H4 (cell line): ENCODE data around the gene TNFRSF1B. TPM values are rescaled to one million over a fixed set of nuclear protein-coding genes. Genes with fewer than 3 reads are reported as not detected.

Source experiments
- DNase-seq: peaks from one replicate; pipeline ENCODE4 v3.0.0-alpha.2; 2015; ENCODE audit warnings: low spot score
- total RNA-seq: library from RNA; depleted of rRNA; stranded (reverse); fragments of >200 nt; shearing (Covaris generic); gene quantifications from 2 replicates; pipeline ENCODE4 v1.2.3, GENCODE V29; 2014

TNFRSF1B gene
- total RNA-seq, 1 experiment from 2014 or later: 0.93 TPM

DNA sequence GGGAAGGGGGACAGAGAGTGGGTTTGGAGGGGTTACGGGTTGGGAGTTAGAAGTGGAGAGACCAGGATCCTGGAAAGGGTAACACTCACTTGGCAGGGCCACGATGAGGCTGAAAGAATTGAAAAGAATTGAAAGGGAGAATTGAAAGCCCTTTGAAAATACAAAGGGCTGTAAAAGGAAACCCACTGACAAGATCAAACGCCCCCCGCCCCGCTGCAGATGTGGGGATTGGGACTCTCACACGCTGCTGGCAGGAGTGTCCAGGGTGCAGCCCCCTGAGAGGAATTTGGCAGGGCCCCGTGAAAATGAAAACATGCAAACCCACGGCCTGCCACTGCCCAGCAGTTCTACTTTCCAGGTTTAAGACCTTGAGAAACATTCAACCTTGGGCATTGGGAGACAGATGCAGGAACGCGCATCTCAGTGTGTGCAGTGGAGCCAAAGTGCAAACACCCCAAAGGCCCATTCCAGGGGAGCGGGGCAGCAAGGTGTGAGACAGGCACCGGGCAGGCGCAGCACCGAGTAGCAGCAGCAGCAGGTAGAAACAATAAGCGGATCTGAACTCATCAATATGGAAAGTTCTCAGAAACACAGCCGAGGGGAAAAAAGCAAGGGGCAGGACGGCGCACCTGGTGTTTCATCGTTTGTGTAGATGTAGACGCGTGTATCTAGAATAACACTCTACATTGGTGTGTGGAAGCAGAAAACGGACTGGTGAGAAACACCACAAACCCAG lies 8.3 kb upstream of the TNFRSF1B start:
- DNase-seq: no peak

DNA sequence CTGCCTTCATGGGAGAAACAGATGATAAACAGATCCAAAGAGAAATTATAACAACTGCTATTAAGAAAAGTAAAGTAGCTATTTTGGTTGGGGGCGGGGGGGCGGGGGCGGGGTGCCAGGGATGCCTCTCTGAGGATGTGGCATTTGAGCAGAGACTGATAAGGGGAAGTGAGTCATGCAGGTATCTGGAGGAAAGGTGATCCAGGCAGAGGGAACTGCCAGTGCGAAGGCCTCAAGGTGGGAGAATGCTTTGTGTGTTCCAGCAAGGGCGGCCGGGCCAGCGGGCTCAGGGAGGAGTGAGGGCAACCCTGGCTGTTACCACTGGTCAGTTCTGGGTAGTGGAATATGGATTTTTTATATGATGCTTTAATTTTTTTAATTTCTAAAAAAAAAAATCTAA lies 7.0 kb upstream of the TNFRSF1B start:
- no peak for DNase-seq

DNA sequence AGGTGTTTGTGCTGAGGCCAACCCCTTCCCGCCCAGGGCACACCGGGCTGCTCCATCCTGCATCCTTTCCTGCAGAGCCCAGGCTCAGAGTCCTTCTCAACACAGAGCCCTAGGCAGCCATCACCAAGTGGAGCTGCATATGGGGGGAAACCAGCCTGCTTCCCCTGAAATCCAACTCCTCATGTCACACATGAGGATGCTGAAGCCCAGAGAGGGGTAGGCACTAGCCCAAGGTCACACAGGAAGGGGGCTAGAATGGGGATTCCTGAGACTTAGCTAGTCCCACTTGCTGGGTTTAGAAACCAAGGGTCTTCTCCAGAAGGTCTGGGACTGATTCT lies 5.5 kb upstream of the TNFRSF1B start:
- DNase-seq: no peak

DNA sequence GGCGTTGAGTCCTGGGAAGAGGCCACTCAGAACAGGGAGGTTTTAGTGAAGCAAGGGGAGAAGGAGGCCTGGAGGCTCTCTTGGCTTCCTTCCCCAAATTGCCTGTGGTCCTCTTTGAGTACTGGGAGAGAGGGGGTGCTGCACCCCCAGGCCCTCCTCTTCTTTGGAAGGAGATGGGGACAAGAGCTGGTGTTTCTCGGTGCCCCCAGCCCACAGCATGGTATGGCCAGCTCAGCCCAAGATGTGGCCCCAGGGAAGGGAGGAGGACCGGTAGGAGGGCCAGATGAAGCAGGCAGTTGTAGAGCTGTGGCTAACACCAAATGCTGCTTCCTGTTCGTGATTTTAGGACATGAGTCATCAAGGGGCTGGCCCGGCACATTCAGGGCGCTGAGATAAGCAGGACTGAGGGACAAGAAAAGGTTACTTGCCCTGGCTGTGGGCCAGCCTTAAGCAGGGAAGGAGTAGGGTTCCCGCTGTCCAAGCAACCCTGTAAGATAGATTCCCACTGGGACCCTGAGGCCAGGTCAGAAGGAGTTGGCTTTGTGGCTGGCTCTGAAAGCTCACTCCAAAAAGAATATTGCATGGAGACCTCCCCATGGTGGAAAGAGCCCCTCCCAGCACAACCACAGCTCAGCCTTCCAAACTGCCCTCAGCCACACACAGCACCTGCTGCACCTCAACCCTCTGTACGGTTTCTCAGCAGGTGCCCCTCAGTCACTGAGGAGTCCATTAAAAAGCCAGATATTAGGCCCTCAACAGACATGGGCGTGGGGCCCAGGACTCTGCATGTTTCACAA lies 4.9 kb upstream of the TNFRSF1B start:
- peak; percentile 94 for DNase-seq

DNA sequence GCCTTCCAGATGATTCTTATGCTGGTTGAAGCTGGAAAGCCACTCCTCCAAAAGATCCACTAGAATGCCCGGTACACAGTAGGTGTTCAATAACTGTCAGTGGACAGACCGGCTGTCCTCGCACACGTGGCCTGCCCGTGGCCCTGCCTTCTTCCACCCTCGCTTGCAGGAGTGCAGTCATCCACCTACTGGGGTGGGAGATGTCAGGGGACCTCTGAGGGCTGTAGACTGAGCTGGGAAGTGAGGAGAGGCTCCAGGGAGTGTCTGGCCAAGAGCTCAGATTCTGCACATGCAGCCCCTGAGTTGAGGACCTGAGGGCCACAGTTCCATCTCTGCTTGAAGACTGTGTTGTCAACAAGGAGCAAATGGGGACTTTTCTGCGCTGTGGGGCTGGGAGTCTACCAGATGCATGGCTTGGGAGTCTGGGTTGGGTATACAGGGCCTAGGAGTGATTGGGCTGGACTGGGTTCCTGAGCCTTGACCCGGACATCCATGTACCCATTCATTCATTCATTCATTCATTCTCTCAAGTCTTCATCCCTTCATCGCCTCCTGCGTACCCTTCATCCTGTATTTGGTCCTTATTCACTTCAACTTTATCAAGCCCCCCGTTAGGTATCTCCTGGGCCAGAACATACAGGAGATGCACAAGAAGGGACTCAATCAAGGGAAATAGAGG lies 4.2 kb upstream of the TNFRSF1B start:
- DNase-seq: no peak

DNA sequence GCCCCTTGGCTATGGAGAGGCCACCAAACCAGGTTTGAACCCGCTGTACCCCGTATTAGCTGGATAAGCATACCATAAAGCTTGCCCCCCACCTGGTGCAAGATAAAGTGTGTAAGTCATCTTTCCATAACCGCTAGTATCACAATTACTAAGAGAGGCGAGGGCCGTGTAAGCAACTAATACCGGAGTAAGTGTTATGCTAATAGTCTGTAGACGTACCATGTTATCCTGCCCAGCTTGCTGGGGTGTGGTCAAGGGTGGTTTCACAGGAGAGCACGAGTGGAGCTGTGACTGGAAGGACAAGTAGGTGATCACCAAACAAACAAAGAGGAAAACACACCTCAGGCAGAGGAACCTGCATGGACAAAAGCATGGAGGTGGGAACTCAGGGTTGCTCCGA lies 3.6 kb upstream of the TNFRSF1B start:
- no peak for DNase-seq

DNA sequence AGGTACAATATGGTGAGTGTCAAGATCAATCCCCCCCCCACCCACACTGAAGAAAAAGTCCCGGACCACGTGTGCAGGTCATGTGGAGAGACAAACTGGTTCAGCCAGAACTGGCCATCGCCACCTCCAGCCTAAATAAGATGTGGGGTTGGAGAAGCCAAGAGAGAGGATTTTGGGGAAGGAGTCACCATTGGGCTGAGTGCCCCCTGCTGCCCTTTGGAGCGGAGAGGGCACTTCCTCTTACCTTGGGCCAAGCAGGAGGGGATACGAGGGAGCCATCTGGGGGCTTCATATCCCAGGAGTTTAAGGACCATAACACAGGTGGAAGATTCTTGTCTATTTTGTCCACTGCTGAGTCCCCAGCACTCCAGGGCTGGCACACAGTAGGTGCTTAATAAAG lies 2.6 kb upstream of the TNFRSF1B start:
- no peak for DNase-seq

DNA sequence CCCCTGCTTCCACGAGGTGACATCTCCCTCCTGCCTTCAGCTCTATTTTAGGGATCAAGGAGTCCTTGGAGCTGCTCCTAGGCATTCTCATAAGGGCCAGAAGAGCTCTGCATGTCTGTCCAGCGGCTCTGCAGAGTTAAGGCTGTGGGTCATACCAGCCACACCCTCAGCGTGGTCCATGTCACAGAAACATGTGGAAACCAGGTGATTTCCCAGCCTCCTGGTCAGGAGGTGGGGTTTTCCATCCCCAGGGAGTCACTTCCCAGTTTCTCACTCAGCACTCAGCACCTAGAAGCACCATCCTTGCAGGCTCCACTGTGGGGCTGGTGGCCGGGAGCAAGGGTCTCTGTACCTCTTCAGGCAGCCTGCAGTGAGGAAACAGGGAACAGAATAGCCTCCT lies 1.4 kb upstream of the TNFRSF1B start:
- DNase-seq: no peak

DNA sequence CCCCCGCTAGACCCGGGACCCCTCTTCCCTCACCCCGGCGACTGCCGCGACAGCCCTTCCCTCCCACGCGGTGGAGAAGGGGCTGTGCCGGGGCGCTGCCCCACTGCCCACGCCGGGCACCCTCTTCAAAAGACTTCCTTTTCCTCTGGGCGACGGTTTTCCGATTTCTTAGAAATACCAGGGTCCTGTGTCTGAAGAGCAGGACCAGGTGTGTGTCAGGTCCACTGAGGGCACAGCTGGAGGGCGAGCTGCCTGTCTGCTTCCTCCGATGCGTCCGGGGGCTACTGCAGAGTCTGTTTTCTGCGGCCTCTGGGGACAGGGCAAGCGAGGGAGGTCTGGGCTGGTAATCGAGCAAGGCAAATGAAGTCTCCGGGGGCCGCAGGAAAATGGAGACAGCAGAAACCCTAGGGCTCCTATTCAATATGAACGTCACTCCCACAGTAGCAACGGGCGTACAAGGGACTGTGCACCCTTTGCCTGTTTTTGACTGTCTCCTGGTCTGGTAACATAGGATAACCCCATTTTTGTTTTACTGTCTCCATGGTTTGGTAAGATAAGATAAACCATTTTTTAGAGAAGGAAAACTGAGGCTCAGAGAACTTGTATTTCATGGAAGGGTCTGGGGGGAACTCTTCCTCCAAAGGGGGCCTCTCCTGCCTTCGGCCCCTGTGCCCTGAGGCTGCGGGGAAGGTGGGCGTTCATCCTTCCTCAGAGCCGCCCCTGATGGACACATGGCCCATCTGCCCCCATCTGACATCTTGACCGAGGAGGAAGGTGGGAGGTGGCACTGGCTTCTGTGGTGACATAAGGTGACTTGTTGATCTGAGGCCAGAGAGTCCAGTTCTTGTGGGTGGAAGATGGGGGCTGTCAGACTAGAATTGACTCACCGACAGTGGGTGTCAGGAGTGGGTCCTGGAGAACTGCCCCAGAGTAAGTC lies 970 bp downstream of the TNFRSF1B start:
- no peak for DNase-seq

DNA sequence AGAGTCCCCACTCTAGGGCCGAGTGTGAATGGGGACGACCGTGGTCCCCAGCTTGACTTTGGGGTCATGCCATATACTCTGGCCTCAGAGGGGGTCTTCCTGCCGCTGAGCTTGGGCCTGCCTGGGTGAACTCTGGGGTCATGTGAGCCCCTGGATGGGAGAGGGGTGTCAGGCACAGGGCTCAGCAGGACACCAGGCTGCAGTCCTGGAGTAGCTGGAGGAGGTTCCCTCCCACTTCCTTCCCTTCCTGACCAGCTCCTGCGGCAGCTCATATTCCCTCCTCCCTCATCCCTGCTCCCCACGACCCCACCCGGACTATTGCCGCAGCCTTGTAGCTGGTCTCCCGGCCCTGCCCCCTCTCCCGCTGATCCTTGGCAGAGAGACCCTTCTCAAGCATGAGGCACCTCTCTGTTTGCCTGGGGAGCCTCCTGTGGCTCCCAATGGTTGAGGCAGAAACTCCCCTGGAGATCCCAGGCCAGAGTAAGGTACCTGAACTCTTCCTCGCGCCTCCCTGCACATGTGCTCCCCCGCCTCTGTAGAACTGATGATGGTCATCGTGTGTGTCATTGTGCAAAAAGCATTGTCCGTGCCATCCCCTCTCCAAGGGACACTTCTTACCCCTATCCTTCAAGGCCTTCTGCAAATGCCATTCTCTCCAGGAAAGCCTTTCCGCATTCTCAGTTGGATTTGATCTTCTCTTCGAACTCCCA lies 1.8 kb downstream of the TNFRSF1B start:
- no peak for DNase-seq

DNA sequence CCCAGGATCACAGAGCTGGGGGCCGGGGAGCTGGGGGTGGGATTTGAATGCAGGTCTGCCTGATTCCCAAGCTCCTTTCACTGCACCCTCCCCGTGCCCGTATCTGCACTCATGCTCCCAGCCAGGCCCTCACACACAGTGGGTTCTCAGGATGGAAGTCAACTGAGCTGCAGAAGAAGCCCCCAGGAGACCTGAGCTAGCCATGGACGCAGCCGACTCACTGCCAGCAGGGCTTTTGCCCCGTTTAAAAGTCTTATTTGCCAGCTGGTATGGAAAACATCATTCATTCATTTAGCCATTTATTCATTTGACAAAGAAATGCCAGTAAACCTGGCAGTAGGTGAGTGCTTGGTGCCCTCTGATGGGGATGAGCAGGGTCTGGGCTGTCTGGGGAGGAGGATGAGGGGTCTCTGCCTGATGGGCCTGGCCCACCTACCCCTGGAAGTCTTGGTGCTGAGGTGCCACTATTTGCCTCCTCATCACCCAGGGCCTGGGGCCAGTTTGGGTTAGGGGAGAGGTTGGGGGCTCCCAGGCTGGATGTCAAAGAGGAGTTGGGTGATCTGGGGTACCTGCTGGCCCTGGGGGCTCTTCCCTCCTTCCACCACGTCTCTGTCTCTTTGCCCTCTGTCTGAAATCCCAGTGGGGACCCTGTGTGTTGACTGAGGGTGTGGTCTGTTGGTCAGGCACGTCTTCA lies 2.8 kb downstream of the TNFRSF1B start:
- no peak for DNase-seq

DNA sequence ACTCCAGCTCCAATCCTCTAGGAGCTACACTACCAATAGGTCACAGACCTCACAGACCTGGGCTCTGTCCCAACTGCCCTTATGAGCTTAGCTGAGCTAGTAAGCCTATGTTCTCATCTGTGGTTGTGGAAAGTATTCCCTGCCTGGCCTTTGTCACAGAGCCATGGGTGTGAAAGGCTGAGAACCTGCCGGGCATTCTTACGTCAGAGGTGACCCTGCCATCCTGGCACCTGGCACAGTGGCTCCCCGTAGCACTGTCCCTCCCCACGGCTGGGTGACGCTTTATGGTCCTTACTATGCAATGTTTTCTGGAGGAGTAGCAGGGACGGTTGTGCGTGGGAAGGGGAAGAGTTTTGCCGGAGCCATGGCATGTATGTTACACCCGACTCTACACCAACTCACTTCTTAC lies 3.5 kb downstream of the TNFRSF1B start:
- DNase-seq: no peak

DNA sequence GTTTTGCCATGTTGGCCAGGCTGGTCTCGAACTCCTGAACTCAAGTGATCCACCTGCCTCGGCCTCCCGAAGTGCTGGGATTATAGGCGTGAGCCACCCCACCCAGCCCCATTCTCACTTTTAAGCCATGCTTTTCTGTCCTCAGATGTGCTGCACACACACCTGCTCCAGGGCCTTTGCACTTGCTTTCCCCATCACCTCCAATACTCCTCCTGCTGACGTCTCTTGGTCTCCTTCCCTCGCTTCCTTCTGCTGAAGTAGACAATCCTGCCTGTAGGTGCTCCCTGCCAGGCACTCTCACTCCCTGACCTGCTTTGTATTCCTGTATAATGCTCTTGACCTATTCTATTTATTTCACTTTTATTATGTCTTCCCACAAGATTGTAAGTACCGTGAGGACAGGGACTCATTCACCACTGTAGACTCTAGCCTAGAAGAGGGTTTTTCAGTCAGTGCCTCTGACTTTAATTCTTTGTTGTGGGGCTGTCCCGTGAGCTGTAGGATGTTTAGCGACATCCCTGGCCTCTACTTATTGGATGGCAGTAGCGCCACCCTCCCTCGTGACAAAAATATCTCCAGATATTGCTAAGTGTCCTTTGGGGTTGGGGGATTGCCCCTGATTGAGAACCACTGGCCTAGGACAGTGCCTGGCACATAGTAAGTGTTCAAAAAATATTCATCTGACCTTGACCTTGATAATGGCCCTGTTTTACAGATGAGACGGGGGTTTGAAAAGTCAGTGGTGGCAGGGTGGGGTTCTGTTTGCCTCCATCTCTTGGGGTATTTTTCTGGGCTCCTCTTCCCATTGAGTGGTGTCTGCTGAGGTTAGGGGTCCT lies 4.6 kb downstream of the TNFRSF1B start:
- DNase-seq: no peak

DNA sequence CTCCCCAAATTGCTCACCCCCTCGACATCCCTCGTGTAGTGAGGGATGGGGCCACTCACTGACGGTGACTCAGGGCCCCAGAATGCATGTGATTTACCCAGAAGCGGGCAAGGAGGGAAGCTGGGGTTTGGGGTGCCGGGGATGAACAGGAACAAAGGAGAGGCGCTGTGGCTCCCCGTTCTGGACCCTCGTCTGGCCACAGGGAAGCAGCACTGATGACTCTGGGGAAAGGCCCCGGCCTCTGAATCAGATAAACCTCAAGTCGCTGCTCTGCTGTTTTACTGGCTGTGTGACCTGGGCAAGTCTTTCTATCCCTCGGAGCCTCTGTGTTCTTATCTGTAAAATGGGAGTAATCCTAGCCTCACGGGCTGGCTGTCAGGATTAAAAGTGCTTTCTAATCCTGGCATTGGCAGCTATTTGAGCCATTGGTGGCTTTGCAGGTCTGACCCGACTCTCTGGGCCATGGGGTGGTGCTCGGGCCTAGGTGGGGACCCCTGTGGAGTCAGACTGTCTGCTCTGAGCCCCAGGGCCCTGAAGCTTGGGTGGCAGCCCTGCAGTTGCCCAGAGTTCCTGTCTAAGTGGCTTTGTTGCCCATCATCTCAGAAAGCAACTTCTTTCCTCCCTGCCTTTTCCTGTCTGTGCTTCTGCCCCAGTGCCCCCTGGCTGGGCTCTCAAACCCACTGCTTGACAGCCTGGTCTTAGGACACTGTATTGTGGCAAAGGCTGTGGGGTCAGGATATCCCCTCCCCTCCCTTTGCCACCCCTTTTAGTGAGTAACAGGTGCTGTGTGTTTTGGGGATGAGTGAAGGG lies 5.5 kb downstream of the TNFRSF1B start:
- DNase-seq: no peak

DNA sequence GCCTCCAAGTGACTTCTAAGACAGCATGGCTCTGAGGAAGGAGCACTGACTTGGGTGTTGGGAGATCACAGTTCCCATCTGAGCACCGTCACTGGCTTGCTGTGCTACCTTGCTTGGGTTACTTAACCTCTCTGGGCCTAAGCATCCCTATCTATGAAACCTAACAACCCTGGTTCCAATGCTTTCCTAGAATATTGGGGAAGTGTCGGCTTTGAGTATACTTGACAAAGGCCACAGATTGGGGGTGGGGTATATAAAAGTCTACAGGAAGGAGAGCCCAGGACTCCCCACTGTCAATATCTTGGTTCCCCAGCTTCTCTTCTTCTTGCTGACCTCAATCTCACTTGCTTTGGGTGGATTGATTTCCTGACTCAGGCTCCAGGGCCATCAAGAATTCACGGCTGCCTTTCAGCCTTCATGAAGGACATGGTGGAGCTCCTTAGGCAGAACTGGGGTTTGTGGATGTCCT lies 6.3 kb downstream of the TNFRSF1B start:
- DNase-seq: no peak

DNA sequence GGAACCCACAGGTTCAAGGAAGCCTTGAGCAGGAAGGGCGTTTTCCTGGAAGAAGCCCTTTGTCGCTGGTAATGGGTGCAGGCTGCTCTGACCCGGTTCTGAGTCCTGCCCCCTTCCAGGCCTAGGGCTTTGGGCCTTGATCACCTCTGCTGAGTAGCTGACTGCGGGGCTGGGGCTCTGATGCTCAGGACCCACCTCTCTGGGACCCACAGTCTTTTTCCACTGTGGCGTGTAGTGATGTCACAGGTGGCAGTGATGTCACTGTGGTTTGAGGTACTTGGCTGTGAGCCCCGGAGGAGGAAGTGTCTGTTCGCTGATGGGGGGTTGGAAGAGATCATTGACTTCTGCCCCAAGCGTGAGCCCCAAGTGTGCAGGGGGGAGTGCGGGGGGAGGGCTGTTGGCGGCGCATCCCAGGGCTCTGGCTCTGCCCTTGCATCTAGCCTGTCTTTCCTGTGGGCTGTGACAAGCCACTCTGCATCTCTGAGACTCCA lies 6.9 kb downstream of the TNFRSF1B start:
- DNase-seq: no peak

DNA sequence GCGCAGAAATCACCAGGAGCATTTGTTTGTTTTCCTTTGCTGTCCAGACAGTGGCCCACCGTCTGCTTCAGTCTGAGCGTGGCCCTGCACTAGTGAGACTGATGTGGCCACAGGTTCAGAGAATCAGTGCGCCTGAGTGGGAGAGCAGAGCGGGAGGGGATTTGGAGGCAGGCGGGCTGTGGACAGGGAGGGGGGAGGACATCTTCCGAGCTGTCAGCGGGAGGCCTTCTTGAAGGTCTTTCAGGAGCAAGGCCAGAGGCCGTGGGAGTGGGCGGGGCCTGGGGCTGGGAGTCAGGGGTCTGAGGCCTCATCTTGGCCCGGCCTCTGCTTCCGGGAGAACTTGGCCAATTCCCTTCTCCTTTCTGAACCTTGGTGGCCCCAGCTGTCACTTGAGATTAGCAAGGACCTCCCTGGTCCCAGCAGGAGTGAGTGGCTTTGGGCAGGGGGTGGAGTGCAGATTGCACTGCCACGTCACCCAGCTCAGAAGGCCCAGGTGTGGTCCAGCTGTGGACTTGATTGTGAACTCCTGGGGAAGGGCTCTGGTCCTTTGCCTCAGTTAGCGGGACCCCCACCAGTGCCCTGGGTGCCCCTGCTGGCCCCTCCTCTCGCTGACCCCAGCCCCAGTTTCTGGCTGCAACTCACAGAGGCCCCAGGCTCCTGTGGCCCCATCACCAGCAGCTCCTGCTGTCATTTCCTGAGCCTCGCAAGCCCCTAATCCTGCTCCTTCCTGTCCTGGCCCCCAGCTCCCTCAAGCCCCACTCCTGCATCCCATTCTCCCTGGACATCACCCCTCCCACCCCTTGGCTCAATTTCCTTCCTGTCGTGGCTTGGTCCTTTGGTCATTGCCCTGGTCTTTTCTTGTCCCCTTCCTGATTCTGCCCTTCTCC lies 8.4 kb downstream of the TNFRSF1B start:
- DNase-seq: no peak
